Left ventricle myocardium inferior (tissue), 1 donor: ENCODE data around the gene PRR5L. TPM values are rescaled to one million over a fixed set of nuclear protein-coding genes. Genes with fewer than 3 reads are reported as not detected.

Experiments used
- DNase-seq: peaks from one replicate; pipeline ENCODE4 v3.0.0-alpha.2; 2020
- H3K27ac ChIP-seq: fragments of 200-600 bp; replicated peaks from 2 replicates; pipeline ENCODE4 v1.8.0; 2021
- H3K27me3 ChIP-seq: fragments of 200-600 bp; 2 replicates; pipeline ENCODE4 v1.8.0; 2021; ENCODE audit warnings: low read depth
- H3K36me3 ChIP-seq: fragments of 200-600 bp; 2 replicates; pipeline ENCODE4 v1.8.0; 2021
- H3K4me1 ChIP-seq: fragments of 200-600 bp; 2 replicates; pipeline ENCODE4 v1.8.0; 2021
- H3K4me3 ChIP-seq: fragments of 200-600 bp; 2 replicates; pipeline ENCODE4 v1.8.0; 2021; ENCODE audit warnings: mild to moderate bottlenecking, moderate library complexity
- H3K9me3 ChIP-seq: fragments of 200-600 bp; replicated peaks from 2 replicates; pipeline ENCODE4 v1.8.0; 2021
- CTCF ChIP-seq: fragments of 200-600 bp; IDR thresholded peaks from 2 replicates; pipeline ENCODE4 v1.8.0; 2021; ENCODE audit warnings: antibody characterized with exemption, mild to moderate bottlenecking, borderline replicate concordance
- intact Hi-C: fragments of 100-400 bp; cut with micrococcal nuclease; formaldehyde crosslinking; loops from one replicate; pipeline ENCODE4 v1.11.0; 2022
- total RNA-seq: library from RNA; stranded (reverse); fragmentation: NEBNext Ultra II Directional; extraction: Animal tissue kit (Norgen Biotek cat#: 25700); gene quantifications from one replicate; pipeline ENCODE4 v1.2.1, GENCODE V29; 2021
- donor health status: DM: no; HTN: yes; CAD: no; lungs with severe emphysema.

PRR5L gene
- total RNA-seq, 1 donor from 2014 or later = 1.3 TPM

- Histone ChIP-seq H3K4me1 (peaks cover 6% of the 10 kb centered on the region), H3K9me3 (no peaks in the 10 kb centered on the region), H3K36me3 (no peaks in the 10 kb centered on the region), H3K27me3 (peaks cover 6% of the 10 kb centered on the region), H3K27ac (no peak overlapping the region), H3K4me3 (no peak overlapping the region)
- no peak for TF ChIP-seq CTCF
- intact Hi-C loops = no loop called here
- DNase-seq = no peak
Observed at GRCh38 chr11:36426226-36426848, 130.2 kb downstream of the PRR5L start.

GRCh38 chr11:36427079-36427478 is 131.0 kb downstream of the PRR5L start:
- no peak overlapping the region for H3K27ac ChIP-seq
- H3K4me1 ChIP-seq = no peaks in the 10 kb centered on the region
- peaks cover 3% of the 10 kb centered on the region for H3K27me3 ChIP-seq
- no peaks in the 10 kb centered on the region for H3K9me3 ChIP-seq
- H3K36me3 ChIP-seq = no peaks in the 10 kb centered on the region
- TF ChIP-seq CTCF = no peak
- intact Hi-C loops = no loop called here
- no peak overlapping the region for H3K4me3 ChIP-seq
- DNase-seq = no peak

GRCh38 chr11:36427876-36428275 is 131.8 kb downstream of the PRR5L start:
- intact Hi-C loops = no loop called here
- H3K27ac ChIP-seq = no peak overlapping the region
- no peak for DNase-seq
- H3K4me3 ChIP-seq = no peak overlapping the region
- H3K4me1 ChIP-seq = no peaks in the 10 kb centered on the region
- TF ChIP-seq CTCF = no peak
- H3K9me3 ChIP-seq = no peaks in the 10 kb centered on the region
- peaks cover 3% of the 10 kb centered on the region for H3K27me3 ChIP-seq
- no peaks in the 10 kb centered on the region for H3K36me3 ChIP-seq

GRCh38 chr11:36431429-36432092 is 135.5 kb downstream of the PRR5L start:
- H3K36me3 ChIP-seq = no peaks in the 10 kb centered on the region
- H3K4me1 ChIP-seq = no peaks in the 10 kb centered on the region
- no peaks in the 10 kb centered on the region for H3K9me3 ChIP-seq
- no peaks in the 10 kb centered on the region for H3K27me3 ChIP-seq
- TF ChIP-seq CTCF = no peak
- peak; percentile 52 for DNase-seq
- H3K27ac ChIP-seq = peak overlapping the region; percentile 38
- no peak overlapping the region for H3K4me3 ChIP-seq
- intact Hi-C loops = no loop called here

- intact Hi-C loops = no loop called here
- Histone ChIP-seq H3K4me1 (no peaks in the 10 kb centered on the region), H3K4me3 (no peak overlapping the region), H3K9me3 (no peaks in the 10 kb centered on the region), H3K36me3 (no peaks in the 10 kb centered on the region), H3K27ac (no peak overlapping the region), H3K27me3 (no peaks in the 10 kb centered on the region)
- TF ChIP-seq CTCF = no peak
- no peak for DNase-seq
Observed at GRCh38 chr11:36432093-36432469, 136.0 kb downstream of the PRR5L start.
